SK-N-MC (cell line): ENCODE results near the gene ITGB6.
"Not testable (repeated sequence)": the region's sequence is repeated elsewhere in the genome, so short reads cannot be mapped to it uniquely, and the experiment has no call there.

Source experiments
- DNase-seq: peaks from one replicate; pipeline ENCODE4 v3.0.0-alpha.2; 2011; ENCODE audit warnings: low read depth, low spot score
- H3K27ac ChIP-seq: fragments of 200-600 bp; sonication (generic); 2 replicates; pipeline ENCODE4 v1.5.1; 2016; ENCODE audit warnings: mixed run types
- H3K36me3 ChIP-seq: fragments of 200-600 bp; sonication (generic); 2 replicates; pipeline ENCODE4 v1.6.1; 2017; ENCODE audit warnings: antibody characterized with exemption, low read length, mixed read lengths; ENCODE audit not compliant: insufficient read depth
- H3K4me3 ChIP-seq: fragments of 200-600 bp; sonication (generic); 2 replicates; pipeline ENCODE4 v1.5.1; 2016
- H3K9ac ChIP-seq: fragments of 200-600 bp; sonication (generic); 2 replicates; pipeline ENCODE4 v1.8.0; 2017; ENCODE audit warnings: mixed run types, mixed read lengths; ENCODE audit not compliant: insufficient read length
- H3K9me3 ChIP-seq: fragments of 200-600 bp; sonication (generic); 2 replicates; pipeline ENCODE4 v1.6.1; 2017; ENCODE audit warnings: low read depth, mild to moderate bottlenecking, antibody characterized with exemption, low read length, moderate library complexity, mixed read lengths
- EZH2 ChIP-seq: fragments of 200-600 bp; sonication (generic); IDR thresholded peaks from one replicate; pipeline ENCODE4 v1.6.1; 2017; ENCODE audit warnings: antibody characterized with exemption
- FOXP2 ChIP-seq: optimal IDR thresholded peaks from 2 replicates; pipeline ENCODE3; 2011; ENCODE audit warnings: mild to moderate bottlenecking, moderate library complexity; ENCODE audit not compliant: insufficient read depth; ENCODE audit errors: extremely low read length, control extremely low read depth
- POLR2AphosphoS5 ChIP-seq: IDR thresholded peaks from 2 replicates; pipeline ENCODE4 v1.6.1; 2012; ENCODE audit warnings: mild to moderate bottlenecking, low read depth, low read length, borderline replicate concordance

The ITGB6 gene

DNA sequence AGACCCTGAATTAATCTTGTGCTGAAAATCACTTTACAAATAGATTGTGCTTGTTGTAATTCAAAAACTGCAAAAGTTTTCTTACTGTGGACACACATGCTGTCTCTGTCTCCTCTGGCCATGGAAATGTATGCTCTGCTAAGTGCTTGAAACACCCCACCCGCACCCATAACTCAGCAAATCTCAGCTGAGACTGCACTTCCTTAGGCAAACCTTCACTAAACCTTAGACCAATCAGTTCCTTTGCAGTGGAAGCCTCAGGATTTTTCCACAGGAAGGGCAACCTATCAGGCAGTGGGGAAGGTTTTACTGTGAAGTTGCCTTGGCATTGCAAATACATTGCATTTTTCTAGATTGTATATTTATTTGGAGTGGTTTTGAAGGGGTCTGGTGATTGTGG is 75.5 kb downstream of the ITGB6 start:
- no peak overlapping the region for H3K4me3 ChIP-seq
- no peak overlapping the region for H3K9ac ChIP-seq
- no peaks in the 10 kb centered on the region for H3K9me3 ChIP-seq
- no peaks in the 10 kb centered on the region for H3K36me3 ChIP-seq
- DNase-seq = no peak
- no peak overlapping the region for H3K27ac ChIP-seq
- TF ChIP-seq FOXP2 = no peak
- TF ChIP-seq EZH2 = no peak
- no peak for TF ChIP-seq POLR2AphosphoS5

DNA sequence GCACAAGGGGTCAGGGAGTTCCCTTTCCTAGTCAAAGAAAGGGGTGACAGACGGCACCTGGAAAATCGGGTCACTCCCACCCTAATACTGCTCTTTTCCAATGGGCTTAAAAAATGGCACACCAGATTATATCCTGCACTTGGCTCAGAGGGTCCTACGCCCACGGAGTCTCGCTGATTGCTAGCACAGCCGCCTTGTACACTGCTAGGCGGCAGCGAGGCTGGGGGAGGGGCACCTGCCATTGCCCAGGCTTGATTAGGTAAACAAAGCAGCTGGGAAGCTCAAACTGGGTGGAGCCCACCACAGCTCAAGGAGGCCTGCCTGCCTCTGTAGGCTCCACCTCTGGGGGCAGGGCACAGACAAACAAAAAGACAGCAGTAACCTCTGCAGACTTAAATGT is 85.4 kb downstream of the ITGB6 start:
- not testable (repeated sequence) for H3K4me3 ChIP-seq, H3K27ac ChIP-seq, H3K9me3 ChIP-seq, DNase-seq, H3K9ac ChIP-seq, H3K36me3 ChIP-seq

- TF ChIP-seq POLR2AphosphoS5 (no peak), FOXP2 (no peak), EZH2 (no peak)
- Histone ChIP-seq H3K9ac (no peak overlapping the region), H3K4me3 (no peak overlapping the region), H3K36me3 (no peaks in the 10 kb centered on the region), H3K27ac (no peak overlapping the region), H3K9me3 (no peaks in the 10 kb centered on the region)
- no peak for DNase-seq
Observed at GRCh38 chr2:160114020-160114419, 86.1 kb downstream of the ITGB6 start.

DNA sequence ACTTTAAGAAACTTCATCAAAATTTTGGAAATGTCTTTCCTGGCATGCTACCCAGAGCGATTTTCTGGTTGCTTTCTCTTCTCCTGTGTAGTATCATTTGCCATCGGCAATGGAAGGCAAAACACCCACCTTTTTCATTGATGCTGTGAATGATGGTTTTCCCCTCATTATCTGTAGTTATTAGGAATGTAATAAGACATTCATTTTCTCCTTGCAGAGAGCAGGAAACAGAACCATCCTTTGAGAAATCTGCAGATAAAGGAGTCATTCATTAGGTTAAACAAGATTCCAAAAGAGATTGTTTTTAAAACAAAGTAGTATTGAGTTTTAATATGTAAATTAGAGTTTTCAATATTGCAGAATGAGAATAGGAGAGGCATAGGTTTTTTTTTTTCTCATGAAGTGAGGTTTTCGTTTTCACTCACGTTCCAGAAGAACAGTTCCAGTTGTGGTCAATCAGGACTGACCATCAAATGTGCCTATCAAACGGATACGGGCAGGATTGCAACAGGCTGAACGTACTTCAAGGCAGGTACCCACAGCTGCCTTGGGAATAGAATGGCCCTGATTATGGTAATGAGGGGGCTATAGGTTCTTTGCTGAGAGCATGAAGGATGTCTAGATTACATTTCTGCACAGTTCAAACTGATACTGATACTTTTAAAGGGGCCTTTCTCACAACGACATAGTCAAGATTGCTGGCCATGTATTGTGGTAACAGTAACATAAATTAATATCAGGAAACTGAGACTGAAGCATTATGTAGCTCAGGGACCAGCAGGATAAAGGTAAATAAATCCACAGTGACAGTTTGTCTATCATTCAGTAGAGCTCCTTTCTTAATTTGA is 87.9 kb downstream of the ITGB6 start:
- Histone ChIP-seq H3K4me3 (no peak overlapping the region), H3K27ac (no peak overlapping the region), H3K36me3 (no peaks in the 10 kb centered on the region), H3K9me3 (no peaks in the 10 kb centered on the region), H3K9ac (no peak overlapping the region)
- no peak for TF ChIP-seq POLR2AphosphoS5
- no peak for TF ChIP-seq EZH2
- no peak for TF ChIP-seq FOXP2
- DNase-seq = no peak

- TF ChIP-seq FOXP2 (no peak), POLR2AphosphoS5 (no peak), EZH2 (no peak)
- H3K9me3 ChIP-seq = no peaks in the 10 kb centered on the region
- no peak overlapping the region for H3K4me3 ChIP-seq
- no peak for DNase-seq
- no peaks in the 10 kb centered on the region for H3K36me3 ChIP-seq
- no peak overlapping the region for H3K27ac ChIP-seq
- no peak overlapping the region for H3K9ac ChIP-seq
Observed at GRCh38 chr2:160110674-160111239, 89.3 kb downstream of the ITGB6 start.

GRCh38 chr2:160109939-160110673 is 90.0 kb downstream of the ITGB6 start:
- Histone ChIP-seq H3K9ac (no peak overlapping the region), H3K36me3 (no peaks in the 10 kb centered on the region), H3K9me3 (no peaks in the 10 kb centered on the region), H3K4me3 (no peak overlapping the region), H3K27ac (no peak overlapping the region)
- peak; percentile 42 for DNase-seq
- TF ChIP-seq POLR2AphosphoS5 = no peak
- no peak for TF ChIP-seq FOXP2
- no peak for TF ChIP-seq EZH2

- Histone ChIP-seq H3K4me3 (no peak overlapping the region), H3K9ac (no peak overlapping the region), H3K36me3 (no peaks in the 10 kb centered on the region), H3K27ac (no peak overlapping the region), H3K9me3 (no peaks in the 10 kb centered on the region)
- DNase-seq = no peak
- no peak for TF ChIP-seq EZH2
- no peak for TF ChIP-seq FOXP2
- no peak for TF ChIP-seq POLR2AphosphoS5
Observed at GRCh38 chr2:160109243-160109642, 90.8 kb downstream of the ITGB6 start.

DNA sequence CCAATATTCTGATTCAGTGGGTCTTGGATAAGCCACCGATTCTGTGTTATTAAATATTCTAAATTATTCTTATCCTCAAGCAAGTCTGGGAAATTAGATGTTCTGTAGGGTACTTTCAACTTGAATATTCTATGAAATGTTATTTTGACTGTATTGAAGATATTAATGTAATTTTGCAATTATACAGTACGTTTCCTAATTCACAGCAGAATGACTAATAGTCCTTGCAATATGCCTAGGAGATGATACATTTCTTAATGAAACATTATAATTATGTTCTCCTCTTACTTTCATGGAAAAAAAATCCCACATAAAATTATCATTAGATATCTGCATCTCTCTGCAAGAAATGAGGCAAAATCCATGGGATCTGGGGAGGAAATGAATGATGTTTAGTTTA is 91.4 kb downstream of the ITGB6 start:
- H3K9ac ChIP-seq = no peak overlapping the region
- DNase-seq = no peak
- no peaks in the 10 kb centered on the region for H3K9me3 ChIP-seq
- H3K4me3 ChIP-seq = no peak overlapping the region
- H3K36me3 ChIP-seq = no peaks in the 10 kb centered on the region
- no peak for TF ChIP-seq EZH2
- TF ChIP-seq FOXP2 = no peak
- no peak for TF ChIP-seq POLR2AphosphoS5
- no peak overlapping the region for H3K27ac ChIP-seq
